Measurements from ENCODE around the gene COL23A1. TPM values are rescaled to one million over a fixed set of nuclear protein-coding genes. Genes with fewer than 3 reads are reported as not detected.

COL23A1 gene
- total RNA-seq, 1 experiment from 2014 or later = 15.0 TPM

DNA sequence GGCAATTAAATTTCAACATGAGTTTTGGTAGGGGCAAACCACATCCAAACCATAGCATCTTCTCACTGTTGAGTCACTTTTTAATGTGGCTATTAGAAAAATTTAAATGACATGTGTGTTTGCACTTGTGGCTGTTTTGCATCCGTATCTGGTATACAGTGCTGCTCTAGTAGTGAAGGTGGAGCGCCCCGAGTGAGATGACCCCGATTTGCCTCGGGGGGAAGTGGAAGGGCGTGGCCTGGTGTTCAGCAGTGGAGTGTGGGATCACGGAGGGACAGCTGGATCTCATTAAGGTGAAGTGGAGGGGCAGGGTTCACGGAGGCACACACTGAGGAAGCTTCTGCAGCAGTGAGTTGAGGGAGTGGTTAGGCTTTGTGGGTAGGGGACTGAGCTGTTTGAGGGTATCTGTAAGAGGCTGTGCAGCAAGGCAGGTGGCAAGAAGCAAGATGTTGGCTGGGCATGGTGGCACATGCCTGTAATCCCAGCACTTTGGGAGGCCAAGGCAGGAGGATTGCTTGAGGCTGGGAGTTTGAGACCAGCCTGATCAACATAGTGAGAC lies 396.9 kb downstream of the COL23A1 start (continued):
- TF ChIP-seq, protein P1, sequence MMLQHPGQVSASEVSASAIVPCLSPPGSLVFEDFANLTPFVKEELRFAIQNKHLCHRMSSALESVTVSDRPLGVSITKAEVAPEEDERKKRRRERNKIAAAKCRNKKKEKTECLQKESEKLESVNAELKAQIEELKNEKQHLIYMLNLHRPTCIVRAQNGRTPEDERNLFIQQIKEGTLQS (CRISPR knock-in tag; conservative IDR thresholded peaks at IDR 0.05) = no peak
- TF ChIP-seq, protein P2, sequence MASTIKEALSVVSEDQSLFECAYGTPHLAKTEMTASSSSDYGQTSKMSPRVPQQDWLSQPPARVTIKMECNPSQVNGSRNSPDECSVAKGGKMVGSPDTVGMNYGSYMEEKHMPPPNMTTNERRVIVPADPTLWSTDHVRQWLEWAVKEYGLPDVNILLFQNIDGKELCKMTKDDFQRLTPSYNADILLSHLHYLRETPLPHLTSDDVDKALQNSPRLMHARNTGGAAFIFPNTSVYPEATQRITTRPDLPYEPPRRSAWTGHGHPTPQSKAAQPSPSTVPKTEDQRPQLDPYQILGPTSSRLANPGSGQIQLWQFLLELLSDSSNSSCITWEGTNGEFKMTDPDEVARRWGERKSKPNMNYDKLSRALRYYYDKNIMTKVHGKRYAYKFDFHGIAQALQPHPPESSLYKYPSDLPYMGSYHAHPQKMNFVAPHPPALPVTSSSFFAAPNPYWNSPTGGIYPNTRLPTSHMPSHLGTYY (CRISPR knock-in tag; IDR thresholded peaks at IDR 0.05) = no peak
- TF ChIP-seq, protein P3, sequence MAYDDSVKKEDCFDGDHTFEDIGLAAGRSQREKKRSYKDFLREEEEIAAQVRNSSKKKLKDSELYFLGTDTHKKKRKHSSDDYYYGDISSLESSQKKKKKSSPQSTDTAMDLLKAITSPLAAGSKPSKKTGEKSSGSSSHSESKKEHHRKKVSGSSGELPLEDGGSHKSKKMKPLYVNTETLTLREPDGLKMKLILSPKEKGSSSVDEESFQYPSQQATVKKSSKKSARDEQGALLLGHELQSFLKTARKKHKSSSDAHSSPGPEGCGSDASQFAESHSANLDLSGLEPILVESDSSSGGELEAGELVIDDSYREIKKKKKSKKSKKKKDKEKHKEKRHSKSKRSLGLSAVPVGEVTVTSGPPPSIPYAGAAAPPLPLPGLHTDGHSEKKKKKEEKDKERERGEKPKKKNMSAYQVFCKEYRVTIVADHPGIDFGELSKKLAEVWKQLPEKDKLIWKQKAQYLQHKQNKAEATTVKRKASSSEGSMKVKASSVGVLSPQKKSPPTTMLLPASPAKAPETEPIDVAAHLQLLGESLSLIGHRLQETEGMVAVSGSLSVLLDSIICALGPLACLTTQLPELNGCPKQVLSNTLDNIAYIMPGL (CRISPR knock-in tag; IDR thresholded peaks at IDR 0.05) = no peak
- no peak for TF ChIP-seq ZNF671 (CRISPR knock-in tag; IDR thresholded peaks at IDR 0.05)

DNA sequence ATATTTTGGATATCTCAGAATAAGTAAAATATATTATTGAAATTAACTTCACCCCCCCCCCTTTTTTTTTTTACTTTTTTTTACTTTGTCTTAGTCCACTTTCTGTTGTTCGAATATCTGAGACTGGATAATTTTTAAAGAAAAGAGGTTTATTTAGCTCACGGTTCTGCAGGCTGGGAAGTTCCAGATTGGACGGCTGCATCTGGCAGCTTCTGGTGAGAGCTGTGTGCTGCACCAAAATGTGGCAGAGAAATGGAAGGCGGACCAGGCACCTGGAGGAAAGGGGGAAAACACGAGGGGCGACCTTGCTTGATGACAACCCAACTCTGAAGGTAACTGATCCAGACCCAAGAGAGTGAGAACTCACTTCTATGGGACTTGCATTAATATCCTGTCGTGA lies 397.4 kb downstream of the COL23A1 start:
- Mint-ChIP-seq H3K4me3 (no peak overlapping the region), H3K4me1 (peaks cover 16% of the 10 kb centered on the region), H3K27ac (no peak overlapping the region), H3K27me3 (ENCODE audit: low read depth) (peaks cover 5% of the 10 kb centered on the region), H3K9me3 (peaks cover 17% of the 10 kb centered on the region), H3K36me3 (peaks cover 15% of the 10 kb centered on the region)
- DNase-seq (ENCODE audit: low spot score) (no peak), ATAC-seq (no peak)
- POLR2A ChIA-PET = interaction anchor here (0.9 kb wide), 1 partner anchor 15 kb away, joined by 3 read pairs; no protein-coding TSS in a partner anchor
- TF ChIP-seq MYBL2 (CRISPR knock-in tag; IDR thresholded peaks at IDR 0.05) = no peak
- no peak for TF ChIP-seq CBFB (CRISPR knock-in tag; IDR thresholded peaks at IDR 0.05; ENCODE audit: low read depth)
- no peak for TF ChIP-seq ETV6 (CRISPR knock-in tag; IDR thresholded peaks at IDR 0.05)
- TF ChIP-seq JUN (CRISPR knock-in tag; IDR thresholded peaks at IDR 0.05) = no peak
- no peak for TF ChIP-seq FOXP1 (CRISPR knock-in tag; IDR thresholded peaks at IDR 0.05; ENCODE audit: borderline replicate concordance)
- no peak for TF ChIP-seq MXD4 (CRISPR knock-in tag; IDR thresholded peaks at IDR 0.05; ENCODE audit: borderline replicate concordance)
- TF ChIP-seq ZNF671 (CRISPR knock-in tag; IDR thresholded peaks at IDR 0.05) = no peak
- TF ChIP-seq FOXK1 (CRISPR knock-in tag; IDR thresholded peaks at IDR 0.05) = no peak
- TF ChIP-seq TP53 (CRISPR knock-in tag; IDR thresholded peaks at IDR 0.05) = no peak
- no peak for TF ChIP-seq TEAD4 (CRISPR knock-in tag; IDR thresholded peaks at IDR 0.05)
- TF ChIP-seq, protein P4, sequence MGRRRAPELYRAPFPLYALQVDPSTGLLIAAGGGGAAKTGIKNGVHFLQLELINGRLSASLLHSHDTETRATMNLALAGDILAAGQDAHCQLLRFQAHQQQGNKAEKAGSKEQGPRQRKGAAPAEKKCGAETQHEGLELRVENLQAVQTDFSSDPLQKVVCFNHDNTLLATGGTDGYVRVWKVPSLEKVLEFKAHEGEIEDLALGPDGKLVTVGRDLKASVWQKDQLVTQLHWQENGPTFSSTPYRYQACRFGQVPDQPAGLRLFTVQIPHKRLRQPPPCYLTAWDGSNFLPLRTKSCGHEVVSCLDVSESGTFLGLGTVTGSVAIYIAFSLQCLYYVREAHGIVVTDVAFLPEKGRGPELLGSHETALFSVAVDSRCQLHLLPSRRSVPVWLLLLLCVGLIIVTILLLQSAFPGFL (CRISPR knock-in tag; IDR thresholded peaks at IDR 0.05; ENCODE audit: borderline replicate concordance) = no peak
- no peak for TF ChIP-seq ESRRA (CRISPR knock-in tag; IDR thresholded peaks at IDR 0.05; ENCODE audit: borderline replicate concordance)
- TF ChIP-seq, protein P3 (CRISPR knock-in tag; IDR thresholded peaks at IDR 0.05) = no peak
- TF ChIP-seq, protein P5, sequence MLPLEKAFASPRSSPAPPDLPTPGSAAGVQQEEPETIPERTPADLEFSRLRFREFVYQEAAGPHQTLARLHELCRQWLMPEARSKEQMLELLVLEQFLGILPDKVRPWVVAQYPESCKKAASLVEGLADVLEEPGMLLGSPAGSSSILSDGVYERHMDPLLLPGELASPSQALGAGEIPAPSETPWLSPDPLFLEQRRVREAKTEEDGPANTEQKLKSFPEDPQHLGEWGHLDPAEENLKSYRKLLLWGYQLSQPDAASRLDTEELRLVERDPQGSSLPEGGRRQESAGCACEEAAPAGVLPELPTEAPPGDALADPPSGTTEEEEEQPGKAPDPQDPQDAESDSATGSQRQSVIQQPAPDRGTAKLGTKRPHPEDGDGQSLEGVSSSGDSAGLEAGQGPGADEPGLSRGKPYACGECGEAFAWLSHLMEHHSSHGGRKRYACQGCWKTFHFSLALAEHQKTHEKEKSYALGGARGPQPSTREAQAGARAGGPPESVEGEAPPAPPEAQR (CRISPR knock-in tag; IDR thresholded peaks at IDR 0.05) = no peak
- TF ChIP-seq, protein P6, sequence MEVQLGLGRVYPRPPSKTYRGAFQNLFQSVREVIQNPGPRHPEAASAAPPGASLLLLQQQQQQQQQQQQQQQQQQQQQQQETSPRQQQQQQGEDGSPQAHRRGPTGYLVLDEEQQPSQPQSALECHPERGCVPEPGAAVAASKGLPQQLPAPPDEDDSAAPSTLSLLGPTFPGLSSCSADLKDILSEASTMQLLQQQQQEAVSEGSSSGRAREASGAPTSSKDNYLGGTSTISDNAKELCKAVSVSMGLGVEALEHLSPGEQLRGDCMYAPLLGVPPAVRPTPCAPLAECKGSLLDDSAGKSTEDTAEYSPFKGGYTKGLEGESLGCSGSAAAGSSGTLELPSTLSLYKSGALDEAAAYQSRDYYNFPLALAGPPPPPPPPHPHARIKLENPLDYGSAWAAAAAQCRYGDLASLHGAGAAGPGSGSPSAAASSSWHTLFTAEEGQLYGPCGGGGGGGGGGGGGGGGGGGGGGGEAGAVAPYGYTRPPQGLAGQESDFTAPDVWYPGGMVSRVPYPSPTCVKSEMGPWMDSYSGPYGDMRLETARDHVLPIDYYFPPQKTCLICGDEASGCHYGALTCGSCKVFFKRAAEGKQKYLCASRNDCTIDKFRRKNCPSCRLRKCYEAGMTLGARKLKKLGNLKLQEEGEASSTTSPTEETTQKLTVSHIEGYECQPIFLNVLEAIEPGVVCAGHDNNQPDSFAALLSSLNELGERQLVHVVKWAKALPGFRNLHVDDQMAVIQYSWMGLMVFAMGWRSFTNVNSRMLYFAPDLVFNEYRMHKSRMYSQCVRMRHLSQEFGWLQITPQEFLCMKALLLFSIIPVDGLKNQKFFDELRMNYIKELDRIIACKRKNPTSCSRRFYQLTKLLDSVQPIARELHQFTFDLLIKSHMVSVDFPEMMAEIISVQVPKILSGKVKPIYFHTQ (CRISPR knock-in tag; IDR thresholded peaks at IDR 0.05) = no peak
- no peak for TF ChIP-seq KAT7 (CRISPR knock-in tag; IDR thresholded peaks at IDR 0.05; ENCODE audit: borderline replicate concordance)
- TF ChIP-seq, protein P7, sequence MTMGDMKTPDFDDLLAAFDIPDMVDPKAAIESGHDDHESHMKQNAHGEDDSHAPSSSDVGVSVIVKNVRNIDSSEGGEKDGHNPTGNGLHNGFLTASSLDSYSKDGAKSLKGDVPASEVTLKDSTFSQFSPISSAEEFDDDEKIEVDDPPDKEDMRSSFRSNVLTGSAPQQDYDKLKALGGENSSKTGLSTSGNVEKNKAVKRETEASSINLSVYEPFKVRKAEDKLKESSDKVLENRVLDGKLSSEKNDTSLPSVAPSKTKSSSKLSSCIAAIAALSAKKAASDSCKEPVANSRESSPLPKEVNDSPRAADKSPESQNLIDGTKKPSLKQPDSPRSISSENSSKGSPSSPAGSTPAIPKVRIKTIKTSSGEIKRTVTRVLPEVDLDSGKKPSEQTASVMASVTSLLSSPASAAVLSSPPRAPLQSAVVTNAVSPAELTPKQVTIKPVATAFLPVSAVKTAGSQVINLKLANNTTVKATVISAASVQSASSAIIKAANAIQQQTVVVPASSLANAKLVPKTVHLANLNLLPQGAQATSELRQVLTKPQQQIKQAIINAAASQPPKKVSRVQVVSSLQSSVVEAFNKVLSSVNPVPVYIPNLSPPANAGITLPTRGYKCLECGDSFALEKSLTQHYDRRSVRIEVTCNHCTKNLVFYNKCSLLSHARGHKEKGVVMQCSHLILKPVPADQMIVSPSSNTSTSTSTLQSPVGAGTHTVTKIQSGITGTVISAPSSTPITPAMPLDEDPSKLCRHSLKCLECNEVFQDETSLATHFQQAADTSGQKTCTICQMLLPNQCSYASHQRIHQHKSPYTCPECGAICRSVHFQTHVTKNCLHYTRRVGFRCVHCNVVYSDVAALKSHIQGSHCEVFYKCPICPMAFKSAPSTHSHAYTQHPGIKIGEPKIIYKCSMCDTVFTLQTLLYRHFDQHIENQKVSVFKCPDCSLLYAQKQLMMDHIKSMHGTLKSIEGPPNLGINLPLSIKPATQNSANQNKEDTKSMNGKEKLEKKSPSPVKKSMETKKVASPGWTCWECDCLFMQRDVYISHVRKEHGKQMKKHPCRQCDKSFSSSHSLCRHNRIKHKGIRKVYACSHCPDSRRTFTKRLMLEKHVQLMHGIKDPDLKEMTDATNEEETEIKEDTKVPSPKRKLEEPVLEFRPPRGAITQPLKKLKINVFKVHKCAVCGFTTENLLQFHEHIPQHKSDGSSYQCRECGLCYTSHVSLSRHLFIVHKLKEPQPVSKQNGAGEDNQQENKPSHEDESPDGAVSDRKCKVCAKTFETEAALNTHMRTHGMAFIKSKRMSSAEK (CRISPR knock-in tag; IDR thresholded peaks at IDR 0.05; ENCODE audit: borderline replicate concordance) = no peak
- CTCF ChIA-PET = interaction anchor here (0.6 kb wide), 1 partner anchor 39 kb away, joined by 4 read pairs; the partner anchor contains the start of gene NHP2
